ENCODE results near the gene TOPBP1.
"Not testable (repeated sequence)": the region's sequence is repeated elsewhere in the genome, so short reads cannot be mapped to it uniquely, and the experiment has no call there.

TOPBP1 gene

GRCh38 chr3:133693821-133694220 is 32.1 kb upstream of the TOPBP1 start:
- Histone ChIP-seq H3K9me2 (replicated peaks; ENCODE audit: insufficient read depth, low read length) (no peaks in the 10 kb centered on the region), H2AFZ (ENCODE audit: low read depth, low read length, severe bottlenecking) (no peak overlapping the region), H3K9me3 (ENCODE audit: insufficient read depth, low read length) (no peaks in the 10 kb centered on the region), H3K4me2 (ENCODE audit: low read depth, low read length, poor library complexity, severe bottlenecking) (no peak overlapping the region), H3F3A (ENCODE audit: insufficient read depth) (no peaks in the 10 kb centered on the region), H4K20me1 (ENCODE audit: low read depth, low read length) (no peaks in the 10 kb centered on the region), H3K9ac (ENCODE audit: low read length) (no peak overlapping the region), H3K27me3 (ENCODE audit: low read length) (no peaks in the 10 kb centered on the region), H3K36me3 (ENCODE audit: low read length) (no peaks in the 10 kb centered on the region), H3K27ac (ENCODE audit: low read depth, low read length) (no peak overlapping the region), H3K4me3 (ENCODE audit: insufficient read depth, low read length, poor library complexity, severe bottlenecking) (no peak overlapping the region), H3K79me2 (ENCODE audit: insufficient read depth, low read length) (no peaks in the 10 kb centered on the region)
- TF ChIP-seq, protein P1, sequence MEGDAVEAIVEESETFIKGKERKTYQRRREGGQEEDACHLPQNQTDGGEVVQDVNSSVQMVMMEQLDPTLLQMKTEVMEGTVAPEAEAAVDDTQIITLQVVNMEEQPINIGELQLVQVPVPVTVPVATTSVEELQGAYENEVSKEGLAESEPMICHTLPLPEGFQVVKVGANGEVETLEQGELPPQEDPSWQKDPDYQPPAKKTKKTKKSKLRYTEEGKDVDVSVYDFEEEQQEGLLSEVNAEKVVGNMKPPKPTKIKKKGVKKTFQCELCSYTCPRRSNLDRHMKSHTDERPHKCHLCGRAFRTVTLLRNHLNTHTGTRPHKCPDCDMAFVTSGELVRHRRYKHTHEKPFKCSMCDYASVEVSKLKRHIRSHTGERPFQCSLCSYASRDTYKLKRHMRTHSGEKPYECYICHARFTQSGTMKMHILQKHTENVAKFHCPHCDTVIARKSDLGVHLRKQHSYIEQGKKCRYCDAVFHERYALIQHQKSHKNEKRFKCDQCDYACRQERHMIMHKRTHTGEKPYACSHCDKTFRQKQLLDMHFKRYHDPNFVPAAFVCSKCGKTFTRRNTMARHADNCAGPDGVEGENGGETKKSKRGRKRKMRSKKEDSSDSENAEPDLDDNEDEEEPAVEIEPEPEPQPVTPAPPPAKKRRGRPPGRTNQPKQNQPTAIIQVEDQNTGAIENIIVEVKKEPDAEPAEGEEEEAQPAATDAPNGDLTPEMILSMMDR (IDR thresholded peaks at IDR 0.05; ENCODE audit: insufficient read depth, low read length, poor library complexity, severe bottlenecking): no peak
- no peak for TF ChIP-seq EZH2phosphoT487 (conservative IDR thresholded peaks at IDR 0.05; ENCODE audit: low read length)

GRCh38 chr3:133692759-133693158 is 31.0 kb upstream of the TOPBP1 start:
- Histone ChIP-seq H3K9me3 (ENCODE audit: insufficient read depth, low read length) (no peaks in the 10 kb centered on the region), H3K27me3 (ENCODE audit: low read length) (no peaks in the 10 kb centered on the region), H3K36me3 (ENCODE audit: low read length) (no peaks in the 10 kb centered on the region), H3K9me2 (replicated peaks; ENCODE audit: insufficient read depth, low read length) (no peaks in the 10 kb centered on the region), H3K27ac (ENCODE audit: low read depth, low read length) (no peak overlapping the region), H3K4me3 (ENCODE audit: insufficient read depth, low read length, poor library complexity, severe bottlenecking) (no peak overlapping the region), H3K4me2 (ENCODE audit: low read depth, low read length, poor library complexity, severe bottlenecking) (no peak overlapping the region), H3F3A (ENCODE audit: insufficient read depth) (no peaks in the 10 kb centered on the region), H2AFZ (ENCODE audit: low read depth, low read length, severe bottlenecking) (no peak overlapping the region), H4K20me1 (ENCODE audit: low read depth, low read length) (no peaks in the 10 kb centered on the region), H3K79me2 (ENCODE audit: insufficient read depth, low read length) (no peaks in the 10 kb centered on the region), H3K9ac (ENCODE audit: low read length) (no peak overlapping the region)
- TF ChIP-seq, protein P1 (IDR thresholded peaks at IDR 0.05; ENCODE audit: insufficient read depth, low read length, poor library complexity, severe bottlenecking): no peak
- TF ChIP-seq EZH2phosphoT487 (conservative IDR thresholded peaks at IDR 0.05; ENCODE audit: low read length): no peak

DNA sequence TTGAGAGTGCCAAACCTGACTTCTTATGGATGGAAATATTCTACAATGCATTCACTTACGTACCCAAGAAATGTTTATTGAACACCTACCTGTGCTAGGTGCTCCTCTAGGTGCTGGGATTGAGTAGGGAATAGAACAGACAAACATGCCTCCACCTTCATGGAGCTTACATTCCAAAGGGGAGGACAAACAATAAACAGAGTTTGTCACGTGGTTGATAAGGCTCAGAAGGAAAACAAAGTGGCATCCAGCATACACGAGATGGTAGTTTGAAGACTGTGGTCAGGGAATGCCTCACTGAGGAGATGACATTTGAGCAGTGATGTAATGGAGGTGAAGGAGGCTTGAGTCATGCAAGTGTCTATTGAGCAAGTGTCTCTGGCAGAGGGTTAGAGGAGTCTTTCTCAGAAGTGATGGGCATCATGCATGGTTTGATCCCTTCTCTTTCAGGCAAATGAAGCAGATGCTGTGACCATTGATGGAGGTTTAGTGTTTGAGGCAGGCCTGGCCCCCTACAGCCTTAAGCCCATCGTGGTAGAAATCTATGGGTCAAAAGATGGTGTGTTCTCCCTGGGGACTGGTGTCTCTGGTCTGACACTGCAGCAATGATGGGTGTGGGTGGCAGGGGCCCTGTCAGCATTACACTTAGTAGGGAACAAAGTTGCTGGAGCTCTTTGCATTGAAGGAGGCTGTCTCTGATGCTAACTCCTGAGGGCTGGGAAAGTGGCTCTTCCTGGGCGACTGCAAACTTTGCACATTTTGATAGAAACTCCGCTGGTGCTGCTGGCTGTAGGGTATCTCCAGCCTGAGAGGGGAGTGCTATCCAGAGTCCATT is 29.7 kb upstream of the TOPBP1 start:
- TF ChIP-seq, protein P1 (IDR thresholded peaks at IDR 0.05; ENCODE audit: insufficient read depth, low read length, poor library complexity, severe bottlenecking): no peak
- TF ChIP-seq EZH2phosphoT487 (conservative IDR thresholded peaks at IDR 0.05; ENCODE audit: low read length): no peak
- H3F3A ChIP-seq (ENCODE audit: insufficient read depth): no peaks in the 10 kb centered on the region
- H3K79me2 ChIP-seq (ENCODE audit: insufficient read depth, low read length): no peaks in the 10 kb centered on the region
- no peak overlapping the region for H3K27ac ChIP-seq (ENCODE audit: low read depth, low read length)
- H3K9me2 ChIP-seq (replicated peaks; ENCODE audit: insufficient read depth, low read length): no peaks in the 10 kb centered on the region
- H3K4me3 ChIP-seq (ENCODE audit: insufficient read depth, low read length, poor library complexity, severe bottlenecking): no peak overlapping the region
- H4K20me1 ChIP-seq (ENCODE audit: low read depth, low read length): no peaks in the 10 kb centered on the region
- no peak overlapping the region for H3K4me2 ChIP-seq (ENCODE audit: low read depth, low read length, poor library complexity, severe bottlenecking)
- no peak overlapping the region for H3K9ac ChIP-seq (ENCODE audit: low read length)
- H3K27me3 ChIP-seq (ENCODE audit: low read length): no peaks in the 10 kb centered on the region
- no peaks in the 10 kb centered on the region for H3K36me3 ChIP-seq (ENCODE audit: low read length)
- H3K9me3 ChIP-seq (ENCODE audit: insufficient read depth, low read length): no peaks in the 10 kb centered on the region
- no peak overlapping the region for H2AFZ ChIP-seq (ENCODE audit: low read depth, low read length, severe bottlenecking)

DNA sequence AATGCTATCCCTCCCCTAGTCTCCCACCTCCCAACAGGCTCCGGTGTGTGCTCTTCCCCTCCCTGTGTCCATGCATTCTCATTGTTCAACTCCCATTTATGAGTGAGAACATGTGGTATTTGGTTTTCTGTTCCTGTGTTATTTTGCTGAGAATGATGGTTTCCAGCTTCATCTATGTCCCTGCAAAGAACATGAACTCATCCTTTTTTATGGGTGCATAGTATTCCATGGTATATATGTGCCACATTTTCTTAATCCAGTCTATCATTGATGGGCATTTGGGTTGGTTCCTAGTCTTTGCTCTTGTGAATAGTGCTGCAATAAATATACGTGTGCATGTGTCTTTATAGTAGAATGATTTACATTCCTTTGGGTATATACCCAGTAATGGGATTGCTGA is 16.3 kb upstream of the TOPBP1 start:
- H3K79me2 ChIP-seq (ENCODE audit: insufficient read depth, low read length); H3K27ac ChIP-seq (ENCODE audit: low read depth, low read length); H4K20me1 ChIP-seq (ENCODE audit: low read depth, low read length); H3K36me3 ChIP-seq (ENCODE audit: low read length); H3K9me2 ChIP-seq (replicated peaks; ENCODE audit: insufficient read depth, low read length); H3K4me2 ChIP-seq (ENCODE audit: low read depth, low read length, poor library complexity, severe bottlenecking); H3K27me3 ChIP-seq (ENCODE audit: low read length); H3F3A ChIP-seq (ENCODE audit: insufficient read depth); H3K4me3 ChIP-seq (ENCODE audit: insufficient read depth, low read length, poor library complexity, severe bottlenecking); H3K9me3 ChIP-seq (ENCODE audit: insufficient read depth, low read length); H3K9ac ChIP-seq (ENCODE audit: low read length); H2AFZ ChIP-seq (ENCODE audit: low read depth, low read length, severe bottlenecking): not testable (repeated sequence)

Data from SU-DHL-6 (cell line).